GM18498 (cell line): ENCODE results near the gene BUD13.
"Not testable (repeated sequence)": the region's sequence is repeated elsewhere in the genome, so short reads cannot be mapped to it uniquely, and the experiment has no call there.

Experiments
- ATAC-seq: cut with Tn5 transposase; IDR thresholded peaks from one replicate; pipeline ENCODE4 v1.9.1; 2021; ENCODE audit warnings: mild to moderate bottlenecking, moderate library complexity; ENCODE audit not compliant: unreplicated experiment

The BUD13 gene

GRCh38 chr11:116762132-116762531 is 10.7 kb downstream of the BUD13 start:
- ATAC-seq: no peak

GRCh38 chr11:116756044-116756443 is 16.7 kb downstream of the BUD13 start:
- ATAC-seq: not testable (repeated sequence)

- no peak for ATAC-seq
These were observed 22.6 kb downstream of the BUD13 start for GRCh38 chr11:116750070-116750718.

GRCh38 chr11:116742104-116742503 is 30.7 kb downstream of the BUD13 start:
- ATAC-seq: no peak

- ATAC-seq: no peak
These were observed 32.0 kb downstream of the BUD13 start for GRCh38 chr11:116740741-116741140.

DNA sequence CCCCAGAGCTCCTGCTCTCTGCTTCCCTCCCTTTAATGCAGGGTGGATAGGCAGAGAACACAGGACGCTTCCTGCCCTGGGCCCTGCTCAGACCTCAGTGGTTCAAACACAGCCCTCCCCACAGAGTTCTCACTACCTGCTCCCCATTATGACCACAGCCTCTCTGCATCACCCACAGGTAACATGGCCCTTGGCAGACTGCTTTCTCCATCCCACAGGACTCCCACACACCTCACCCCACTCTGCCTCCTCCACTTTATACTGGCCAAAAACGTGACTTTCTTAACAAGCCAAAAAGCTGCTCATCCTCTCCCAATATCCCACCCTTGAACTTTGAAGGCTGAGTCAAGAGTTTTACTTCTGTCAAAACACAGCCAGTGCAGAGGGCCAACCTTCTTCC is 33.8 kb downstream of the BUD13 start:
- no peak for ATAC-seq

DNA sequence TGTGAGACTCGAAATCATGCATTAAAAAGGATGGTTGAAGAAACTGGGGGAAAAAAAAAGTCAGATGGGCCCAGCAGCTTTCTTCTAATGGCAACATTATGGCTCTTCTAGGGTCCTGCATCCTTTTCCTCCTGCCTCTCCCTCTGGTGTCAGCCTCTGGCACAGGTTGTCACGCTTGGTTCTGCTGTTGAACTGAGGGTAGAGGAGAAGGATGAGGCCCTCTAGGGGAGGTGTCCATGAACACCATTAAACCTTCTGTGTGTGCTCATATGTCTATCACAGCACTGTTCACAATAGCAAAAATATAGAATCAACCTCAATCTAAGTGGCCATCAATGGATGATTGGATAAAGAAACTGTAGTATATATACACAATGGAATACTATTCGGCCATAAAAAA is 36.0 kb downstream of the BUD13 start:
- ATAC-seq: no peak

GRCh38 chr11:116733969-116734508 is 38.7 kb downstream of the BUD13 start:
- no peak for ATAC-seq

DNA sequence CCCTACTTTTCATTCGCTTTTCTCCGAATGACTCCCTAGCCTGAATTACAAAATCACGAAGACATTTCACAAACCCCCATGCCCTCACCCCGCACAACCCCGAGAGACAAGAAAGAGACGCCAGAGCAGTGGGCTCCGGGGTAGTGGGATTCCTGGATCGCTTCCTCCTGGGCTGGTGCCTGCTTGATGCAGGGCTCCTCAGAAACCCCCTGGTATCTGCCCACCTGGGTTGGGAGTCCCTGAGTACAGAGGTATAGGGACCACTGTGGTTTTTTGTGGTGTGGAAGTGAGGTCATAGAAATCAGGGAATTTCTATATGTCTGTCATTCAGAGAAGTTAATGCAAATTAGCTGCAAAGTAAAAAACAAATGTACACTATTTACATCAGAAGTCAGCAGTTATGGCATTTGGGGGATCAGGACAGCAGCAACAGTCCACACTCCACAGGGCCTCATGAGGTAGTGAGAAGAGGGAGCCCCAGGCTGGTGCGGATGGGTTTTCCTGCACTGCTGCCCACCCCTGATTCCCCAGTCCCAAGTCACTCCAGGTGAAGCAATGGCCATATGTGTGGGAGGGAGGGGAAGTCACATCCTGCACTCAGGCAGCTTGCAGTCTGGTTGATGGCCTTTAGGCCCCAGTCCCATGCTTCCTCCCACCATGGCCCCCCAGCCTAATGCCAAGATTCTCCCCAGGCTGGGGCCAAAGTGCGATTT is 39.6 kb downstream of the BUD13 start:
- ATAC-seq: peak; percentile 34

GRCh38 chr11:116732271-116733042 is 40.3 kb downstream of the BUD13 start:
- ATAC-seq: peak; percentile 83

DNA sequence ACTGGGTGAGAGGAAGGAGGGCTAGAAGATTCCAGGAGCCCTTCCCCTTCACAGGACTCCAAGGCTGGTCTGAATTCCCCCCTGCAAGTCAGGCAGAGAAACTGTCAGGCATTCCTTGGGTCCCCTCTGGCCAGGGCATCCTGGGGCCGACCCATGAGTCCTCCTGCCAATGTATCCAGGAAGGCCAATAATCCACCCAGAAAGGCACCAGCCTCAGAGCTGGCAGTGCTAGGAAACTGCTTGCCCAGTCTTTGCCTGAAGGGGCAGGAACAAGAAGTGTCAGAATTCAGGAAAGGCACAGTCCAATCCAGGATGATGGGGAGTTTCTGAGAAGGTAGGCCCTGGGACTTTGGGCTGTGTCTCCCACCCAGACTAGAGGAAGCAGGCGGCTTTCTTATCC is 41.0 kb downstream of the BUD13 start:
- ATAC-seq: no peak

DNA sequence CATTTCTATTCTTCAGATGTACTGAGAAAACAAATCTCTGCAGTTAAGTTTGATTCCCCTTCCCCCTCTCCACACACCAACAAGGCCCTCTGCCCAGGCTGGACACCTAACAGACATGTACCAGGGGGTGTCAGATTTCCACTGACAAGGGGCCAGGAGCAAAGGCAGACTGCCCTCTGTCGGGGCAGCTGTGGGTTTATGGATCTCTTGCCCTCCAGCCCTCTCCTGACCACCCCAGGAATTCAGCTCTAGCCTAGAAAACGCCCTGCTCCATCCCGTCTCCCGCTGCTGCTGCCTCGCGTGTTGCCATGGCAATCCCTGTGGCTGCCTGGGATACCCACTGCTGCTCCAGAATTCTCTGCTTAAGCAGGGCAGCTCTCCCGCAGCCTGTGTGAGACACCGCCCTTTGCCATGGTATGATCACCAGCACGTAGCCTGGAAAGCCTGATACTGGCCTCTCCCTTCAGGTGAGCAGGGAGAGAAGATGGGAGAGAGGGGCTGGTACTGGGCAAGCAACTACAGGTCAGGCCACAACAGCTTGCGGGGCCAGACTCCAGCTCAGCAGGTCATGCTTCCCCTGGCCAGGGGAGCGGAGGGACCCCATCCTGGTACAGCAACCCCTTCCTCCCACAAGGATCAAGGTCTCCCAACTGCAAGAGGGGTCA is 41.6 kb downstream of the BUD13 start:
- ATAC-seq: no peak

- no peak for ATAC-seq
These were observed 42.2 kb downstream of the BUD13 start for GRCh38 chr11:116730601-116731000.

- ATAC-seq: no peak
These were observed 42.6 kb downstream of the BUD13 start for GRCh38 chr11:116730241-116730561.

GRCh38 chr11:116729501-116730240 is 43.1 kb downstream of the BUD13 start:
- no peak for ATAC-seq

DNA sequence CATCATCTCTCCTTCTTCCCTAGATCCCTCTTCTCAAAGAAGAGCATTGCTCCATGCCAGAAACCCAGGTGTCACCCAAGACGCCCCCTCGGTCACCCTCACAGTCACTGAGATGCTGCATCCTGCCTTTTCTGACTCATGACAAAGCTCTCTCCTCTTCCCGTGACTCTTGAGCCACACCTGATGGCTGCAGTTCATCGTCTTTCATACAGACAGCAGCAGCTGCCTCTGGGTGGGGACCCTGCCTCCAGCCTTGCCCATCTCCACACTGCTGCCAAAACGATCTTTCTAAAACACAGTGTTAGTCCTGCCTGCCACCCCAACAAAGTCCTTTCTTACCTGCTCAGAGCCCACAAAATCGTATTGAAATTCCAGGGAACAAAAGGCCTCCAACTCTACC is 44.8 kb downstream of the BUD13 start:
- ATAC-seq: no peak

DNA sequence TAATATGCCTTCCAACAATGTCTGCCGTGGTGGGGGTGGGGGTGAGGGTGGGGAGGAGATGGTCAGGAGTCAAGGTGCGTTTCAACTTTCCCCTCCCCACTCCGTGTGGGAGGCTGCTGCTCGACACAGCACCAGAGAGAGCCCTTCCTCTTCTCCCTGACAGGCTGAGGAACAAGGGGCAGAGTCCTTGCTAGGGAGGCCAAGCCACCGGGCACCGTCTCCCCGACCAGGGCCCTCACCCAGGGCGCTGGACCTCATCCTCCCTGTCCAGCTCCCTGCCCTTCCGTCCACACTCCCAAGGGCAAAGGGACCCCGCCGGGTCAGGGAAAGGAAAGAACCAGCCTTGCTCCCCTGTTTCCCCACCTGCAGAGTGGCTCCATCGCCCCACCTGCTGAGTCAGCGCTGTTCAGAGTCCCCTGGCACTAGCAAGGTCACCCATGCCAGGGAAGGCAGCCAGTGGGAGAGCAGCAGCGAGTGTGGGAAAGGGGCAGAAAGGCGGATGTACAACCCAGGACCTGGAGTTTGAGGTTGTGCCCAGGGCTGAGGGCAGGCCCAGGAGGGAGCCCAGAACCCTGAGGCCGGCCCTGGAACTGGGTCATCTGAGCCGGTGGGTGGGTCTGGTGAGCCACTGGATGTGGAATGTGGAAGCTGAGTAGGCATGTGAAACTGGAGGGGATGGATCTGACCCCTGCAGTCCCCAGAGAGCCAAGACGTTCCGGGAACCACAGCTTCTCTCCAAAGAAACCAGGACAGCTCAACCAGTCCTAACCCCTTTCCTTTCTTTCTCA is 47.2 kb downstream of the BUD13 start:
- no peak for ATAC-seq

DNA sequence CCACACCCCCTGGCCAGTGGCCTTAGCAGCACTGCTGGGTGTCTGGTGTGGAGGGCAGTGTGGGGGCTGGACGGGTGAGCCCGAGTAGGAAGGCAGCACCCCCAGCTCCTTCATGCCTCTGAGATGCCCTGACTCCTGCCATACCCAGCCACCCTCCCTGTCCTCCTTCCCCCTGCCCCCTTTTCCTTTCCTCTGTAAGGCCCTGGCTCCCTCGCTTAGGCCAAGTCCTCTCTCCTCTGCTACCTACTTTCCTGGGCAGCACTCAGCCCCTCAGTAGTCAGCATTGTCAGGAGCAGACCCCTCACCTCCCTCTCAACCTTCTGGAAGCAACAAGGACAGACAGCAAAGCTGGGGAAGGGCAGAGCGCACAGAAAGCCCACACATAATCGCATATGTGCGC is 48.0 kb downstream of the BUD13 start:
- no peak for ATAC-seq

GRCh38 chr11:116723511-116723910 is 49.3 kb downstream of the BUD13 start:
- no peak for ATAC-seq

DNA sequence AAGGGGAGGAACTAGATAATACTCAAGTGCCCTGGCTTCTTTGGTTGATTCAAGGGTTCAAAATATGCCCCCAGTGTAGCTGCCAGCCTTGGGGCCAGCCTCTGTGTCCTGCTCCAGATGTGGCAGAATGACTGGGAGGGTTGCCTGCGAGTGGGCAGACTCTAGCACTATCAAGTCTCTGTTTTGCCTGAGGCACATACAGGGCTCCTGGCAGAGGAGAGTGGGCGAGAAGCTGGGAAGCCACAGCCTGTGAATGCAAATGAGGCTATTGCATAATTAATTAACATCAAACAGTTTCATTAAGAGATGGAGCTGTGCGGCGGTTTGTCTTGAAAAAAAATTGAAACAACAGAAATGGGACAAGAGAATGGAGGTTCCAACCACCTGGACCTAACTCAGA is 50.8 kb downstream of the BUD13 start:
- ATAC-seq: no peak
